ENCODE measurements around the gene PYGB. TPM values are rescaled to one million over a fixed set of nuclear protein-coding genes. Genes with fewer than 3 reads are reported as not detected.

PYGB gene
- total and polyA plus RNA-seq, 4 donors = 30.3 to 90.3 (median 47.3) TPM

DNA sequence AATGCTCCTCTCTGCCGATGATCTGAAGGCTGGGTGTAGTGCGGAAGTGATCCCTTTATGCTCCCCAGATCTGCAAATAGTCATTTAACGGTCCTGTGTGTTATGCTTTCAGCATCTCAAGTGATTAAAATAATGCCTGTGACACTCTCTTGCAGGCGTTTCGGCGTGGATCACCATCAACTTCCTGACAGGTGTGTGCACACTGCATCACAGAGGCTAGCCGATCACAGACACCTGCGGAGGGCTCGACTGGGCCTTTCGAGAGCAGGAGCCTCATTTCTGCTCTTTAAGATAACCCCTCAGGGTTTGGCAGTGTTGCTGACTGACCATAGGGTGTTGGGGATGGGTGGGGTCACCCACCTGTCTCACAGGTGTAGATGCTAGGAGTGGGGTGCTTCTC, 32.4 kb upstream of the PYGB start:
- 96 to 97% methylated on average over 10 of the region's 10 CpGs for WGBS, 2 donors
- H3K4me3 ChIP-seq = no peak overlapping the region
- H3K9ac ChIP-seq (ENCODE audit: insufficient read depth in 1 of 2, low read length in 2 of 2) = no peak overlapping the region
- peaks cover 0 to 5% (median 0%) of the 10 kb centered on the region in 5 donors for H3K4me1 ChIP-seq (ENCODE audit: control insufficient read depth in 5 of 5, insufficient read depth in 5 of 5, low read length in 5 of 5)
- peaks cover 18 to 67% (median 28%) of the 10 kb centered on the region in 4 donors for H3K36me3 ChIP-seq (ENCODE audit: control insufficient read depth in 4 of 4, insufficient read depth in 4 of 4, low read length in 4 of 4)
- H3K9me3 ChIP-seq (ENCODE audit: control insufficient read depth in 4 of 4, insufficient read depth in 3 of 4, low read length in 3 of 4) = no peaks in the 10 kb centered on the region
- no peak for TF ChIP-seq CTCF (IDR thresholded peaks at IDR 0.05; ENCODE audit: control extremely low read depth, extremely low read depth)
- no peak for ATAC-seq (ENCODE audit: insufficient read depth, low FRiP score)
- no peak overlapping the region for H3K27ac ChIP-seq (ENCODE audit: low read depth in 1 of 2, low read length in 1 of 2)
- no peaks in the 10 kb centered on the region for H3K27me3 ChIP-seq (ENCODE audit: control insufficient read depth in 3 of 3, insufficient read depth in 3 of 3, low read length in 2 of 3)
- no peak for DNase-seq

DNA sequence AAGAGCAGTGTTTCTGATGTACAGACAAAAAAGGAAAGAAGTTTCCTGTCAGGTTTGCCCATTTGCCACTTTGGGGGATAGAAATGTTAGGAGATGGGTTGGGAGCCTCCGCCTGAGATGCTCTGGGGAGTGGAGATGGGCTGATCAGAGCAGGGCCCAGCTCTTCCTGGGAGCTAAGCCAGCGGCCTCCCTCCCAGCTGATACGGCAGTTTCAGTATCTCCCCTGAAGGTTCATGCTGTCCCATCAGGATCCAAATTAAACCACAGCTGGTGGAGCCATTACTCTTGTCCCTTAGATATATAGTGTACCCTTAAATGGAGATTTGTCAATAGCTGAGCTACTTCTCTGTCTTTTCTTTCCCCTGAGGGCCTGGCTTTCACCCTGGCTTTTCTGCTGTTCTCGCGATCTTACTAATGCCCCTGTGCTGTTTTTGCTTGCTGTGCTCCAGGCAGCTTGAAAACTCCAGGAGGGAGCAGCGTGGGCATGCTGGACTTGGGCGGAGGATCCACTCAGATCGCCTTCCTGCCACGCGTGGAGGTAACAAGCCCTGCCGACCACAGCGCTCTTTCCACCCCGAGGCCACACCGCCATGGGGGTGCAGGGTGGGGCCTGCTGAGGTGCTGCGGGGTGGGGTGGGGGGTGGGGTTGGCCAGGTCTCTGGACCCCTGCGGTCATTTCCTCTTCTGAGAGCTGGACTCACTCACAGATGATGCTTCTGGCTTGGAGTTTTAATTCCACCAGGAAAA, 31.5 kb upstream of the PYGB start:
- peak in 1 of 3 donors; percentile 31 for DNase-seq
- Histone ChIP-seq H3K9ac (ENCODE audit: insufficient read depth in 1 of 2, low read length in 2 of 2) (no peak overlapping the region), H3K27ac (ENCODE audit: low read depth in 1 of 2, low read length in 1 of 2) (no peak overlapping the region), H3K36me3 (ENCODE audit: control insufficient read depth in 4 of 4, insufficient read depth in 4 of 4, low read length in 4 of 4) (peaks cover 18 to 71% (median 32%) of the 10 kb centered on the region in 4 donors), H3K4me3 (no peak overlapping the region), H3K4me1 (ENCODE audit: control insufficient read depth in 5 of 5, insufficient read depth in 5 of 5, low read length in 5 of 5) (peaks cover 0 to 5% (median 0%) of the 10 kb centered on the region in 5 donors), H3K9me3 (ENCODE audit: control insufficient read depth in 4 of 4, insufficient read depth in 3 of 4, low read length in 3 of 4) (no peaks in the 10 kb centered on the region), H3K27me3 (ENCODE audit: control insufficient read depth in 3 of 3, insufficient read depth in 3 of 3, low read length in 2 of 3) (no peaks in the 10 kb centered on the region)
- WGBS, 2 donors = 91 to 93% methylated on average over 16 of the region's 16 CpGs
- no peak for TF ChIP-seq CTCF (IDR thresholded peaks at IDR 0.05; ENCODE audit: control extremely low read depth, extremely low read depth)
- no peak for ATAC-seq (ENCODE audit: insufficient read depth, low FRiP score)

DNA sequence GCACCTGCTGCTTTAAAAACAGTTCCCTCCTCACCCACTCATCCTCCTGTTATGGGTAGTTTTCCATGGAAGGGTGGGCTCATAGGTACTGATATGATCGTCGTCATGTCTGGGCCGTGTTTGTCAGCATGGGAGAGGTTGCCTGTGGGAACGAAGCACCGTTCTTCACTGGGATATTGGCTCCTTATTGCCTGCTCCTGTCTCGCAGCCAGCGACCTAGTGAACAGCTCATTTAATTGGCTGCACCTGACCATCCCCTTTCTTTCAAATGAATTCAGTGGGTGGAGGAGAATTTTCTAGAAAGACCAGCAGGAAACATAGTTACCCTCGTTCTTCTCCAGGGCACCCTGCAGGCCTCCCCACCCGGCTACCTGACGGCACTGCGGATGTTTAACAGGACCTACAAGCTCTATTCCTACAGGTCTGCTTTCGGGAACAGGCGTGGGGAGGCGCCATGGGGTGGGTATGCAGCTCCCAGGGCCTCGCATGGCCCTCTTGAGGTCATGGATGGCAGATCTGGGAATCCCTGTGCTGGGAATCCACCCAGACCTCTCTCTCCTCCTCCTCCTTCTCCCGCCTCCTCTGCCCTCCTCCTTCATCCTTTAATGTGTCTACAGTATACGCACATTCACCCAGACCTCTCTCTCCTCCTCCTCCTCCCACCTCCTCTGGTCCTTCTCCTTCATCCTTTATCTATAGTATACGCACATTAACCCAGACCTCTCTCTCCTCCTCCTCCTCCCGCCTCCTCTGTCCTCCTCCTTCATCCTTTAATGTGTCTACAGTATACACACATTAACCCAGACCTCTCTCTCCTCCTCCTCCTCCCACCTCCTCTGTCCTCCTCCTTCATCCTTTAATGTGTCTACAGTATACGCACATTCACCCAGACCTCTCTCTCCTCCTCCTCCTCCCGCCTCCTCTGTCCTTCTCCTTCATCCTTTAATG, 30.4 kb upstream of the PYGB start:
- H3K36me3 ChIP-seq (ENCODE audit: control insufficient read depth in 4 of 4, insufficient read depth in 4 of 4, low read length in 4 of 4) = peaks cover 18 to 66% (median 26%) of the 10 kb centered on the region in 4 donors
- no peak for ATAC-seq (ENCODE audit: insufficient read depth, low FRiP score)
- no peak for DNase-seq

More for the DNA sequence above, 30.4 kb upstream of the PYGB start:
- Histone ChIP-seq H3K9me3 (ENCODE audit: control insufficient read depth in 4 of 4, insufficient read depth in 3 of 4, low read length in 3 of 4) (no peaks in the 10 kb centered on the region), H3K4me3 (no peak overlapping the region), H3K9ac (ENCODE audit: insufficient read depth in 1 of 2, low read length in 2 of 2) (no peak overlapping the region), H3K27me3 (ENCODE audit: control insufficient read depth in 3 of 3, insufficient read depth in 3 of 3, low read length in 2 of 3) (no peaks in the 10 kb centered on the region), H3K4me1 (ENCODE audit: control insufficient read depth in 5 of 5, insufficient read depth in 5 of 5, low read length in 5 of 5) (peaks cover 0 to 5% (median 0%) of the 10 kb centered on the region in 5 donors), H3K27ac (ENCODE audit: low read depth in 1 of 2, low read length in 1 of 2) (no peak overlapping the region)
- WGBS, 2 donors = 95% methylated on average over 21 of the region's 21 CpGs
- TF ChIP-seq CTCF (IDR thresholded peaks at IDR 0.05; ENCODE audit: control extremely low read depth, extremely low read depth) = no peak
